Peyer's patch (tissue), 4 donors: ENCODE data around the gene CDH9. TPM values are rescaled to one million over a fixed set of nuclear protein-coding genes. Genes with fewer than 3 reads are reported as not detected.

Source experiments
- DNase-seq, 3 donors: peaks; one replicate each; pipeline ENCODE4 v3.0.0-alpha.2; 2017 to 2019
- H3K27ac ChIP-seq, 4 donors: fragments of 200-600 bp; sonication (generic); one replicate each; pipeline ENCODE4 v1.5.1; 2016 to 2019
- H3K27me3 ChIP-seq, 2 donors: fragments of 200-600 bp; sonication (generic); one replicate each; pipeline ENCODE4 v1.5.1; 2019
- H3K36me3 ChIP-seq, 3 donors: fragments of 200-600 bp; sonication (generic); one replicate each; pipeline ENCODE4 v1.5.1; 2016 to 2019
- H3K4me1 ChIP-seq, 4 donors: fragments of 200-600 bp; sonication (generic); one replicate each; pipeline ENCODE4 v1.5.1; 2016 to 2019
- H3K4me3 ChIP-seq, 4 donors: fragments of 200-600 bp; sonication (generic); 1 replicate in 3 of 4; 2 replicates in 1 of 4; pipeline ENCODE4 v1.5.1; 2016 to 2019; ENCODE audit warnings: mild to moderate bottlenecking in 1 of 4
- H3K9me3 ChIP-seq, 4 donors: fragments of 200-600 bp; sonication (generic); one replicate each; pipeline ENCODE4 v1.5.1; 2016 to 2019; ENCODE audit warnings: mild to moderate bottlenecking in 1 of 4
- POLR2A ChIP-seq, 2 donors: fragments of 450-650 bp; IDR thresholded peaks; one replicate each; pipeline ENCODE4 v1.5.1; 2017; ENCODE audit warnings: antibody characterized with exemption in 2 of 2, mild to moderate bottlenecking in 2 of 2, moderate library complexity in 2 of 2
- total RNA-seq, 4 donors: library from RNA; depleted of rRNA; stranded (reverse); fragments of >200 nt; gene quantifications; one replicate each; pipeline ENCODE4 v1.1.0, GENCODE V29; 2016
- TF ChIP-seq, protein P1 (sequence below), 6 experiments: fragments of 450-650 bp in 4 of 6; fragments of 200-600 bp in 2 of 6; sonication (generic) in 1 of 6; IDR thresholded peaks; one replicate each; pipeline ENCODE4 v1.5.1; 2017 to 2019; ENCODE audit warnings: antibody characterized with exemption in 6 of 6, mild to moderate bottlenecking in 3 of 6, moderate library complexity in 1 of 6

The CDH9 gene
- total RNA-seq, 4 donors from 2014 or later, result not detected

DNA sequence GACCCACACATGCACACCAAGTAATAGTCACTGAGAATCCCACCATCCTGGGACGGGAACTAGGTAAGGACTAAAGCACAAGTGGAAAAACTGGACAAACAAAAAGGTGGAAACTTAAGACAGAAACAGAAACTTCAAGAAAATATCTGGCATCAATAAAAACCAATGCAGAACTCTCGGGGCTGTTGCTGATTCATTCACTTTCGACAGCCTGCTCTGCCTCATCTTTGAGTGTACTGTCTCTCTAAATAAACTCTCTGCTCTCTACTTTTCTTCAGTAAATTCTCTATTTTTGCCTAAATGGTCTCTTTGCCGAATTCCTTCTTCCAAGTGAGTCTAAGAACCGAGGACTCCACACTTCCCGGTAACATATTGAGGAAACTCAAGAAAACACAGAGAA, 116.9 kb downstream of the CDH9 start:
- Histone ChIP-seq H3K36me3 (no peaks in the 10 kb centered on the region), H3K4me3 (no peak overlapping the region)

DNA sequence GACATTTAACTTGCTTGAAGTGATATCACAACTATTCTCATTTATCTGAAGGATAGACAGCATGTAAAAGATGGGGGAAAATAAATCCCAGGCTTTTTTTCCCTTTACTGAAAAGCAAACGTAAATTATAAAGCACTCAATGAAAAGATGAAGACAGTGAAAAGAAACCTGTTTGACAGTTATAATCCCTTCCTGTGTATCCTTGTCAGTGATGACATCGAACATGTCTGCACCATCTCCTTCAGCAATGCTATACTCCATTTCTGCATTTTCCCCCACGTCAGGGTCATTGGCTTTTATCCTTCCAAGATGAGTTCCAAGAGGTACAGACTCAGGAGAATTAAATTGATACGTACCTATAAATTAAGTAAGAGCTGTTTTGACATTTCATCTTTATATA, 134.9 kb downstream of the CDH9 start:
- no peak overlapping the region for H3K27ac ChIP-seq
- H3K27me3 ChIP-seq, result no peaks in the 10 kb centered on the region
- DNase-seq, result no peak
- H3K36me3 ChIP-seq, result no peaks in the 10 kb centered on the region
- TF ChIP-seq, protein P1, sequence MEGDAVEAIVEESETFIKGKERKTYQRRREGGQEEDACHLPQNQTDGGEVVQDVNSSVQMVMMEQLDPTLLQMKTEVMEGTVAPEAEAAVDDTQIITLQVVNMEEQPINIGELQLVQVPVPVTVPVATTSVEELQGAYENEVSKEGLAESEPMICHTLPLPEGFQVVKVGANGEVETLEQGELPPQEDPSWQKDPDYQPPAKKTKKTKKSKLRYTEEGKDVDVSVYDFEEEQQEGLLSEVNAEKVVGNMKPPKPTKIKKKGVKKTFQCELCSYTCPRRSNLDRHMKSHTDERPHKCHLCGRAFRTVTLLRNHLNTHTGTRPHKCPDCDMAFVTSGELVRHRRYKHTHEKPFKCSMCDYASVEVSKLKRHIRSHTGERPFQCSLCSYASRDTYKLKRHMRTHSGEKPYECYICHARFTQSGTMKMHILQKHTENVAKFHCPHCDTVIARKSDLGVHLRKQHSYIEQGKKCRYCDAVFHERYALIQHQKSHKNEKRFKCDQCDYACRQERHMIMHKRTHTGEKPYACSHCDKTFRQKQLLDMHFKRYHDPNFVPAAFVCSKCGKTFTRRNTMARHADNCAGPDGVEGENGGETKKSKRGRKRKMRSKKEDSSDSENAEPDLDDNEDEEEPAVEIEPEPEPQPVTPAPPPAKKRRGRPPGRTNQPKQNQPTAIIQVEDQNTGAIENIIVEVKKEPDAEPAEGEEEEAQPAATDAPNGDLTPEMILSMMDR (IDR thresholded peaks at IDR 0.05), result no peak
- no peak for TF ChIP-seq POLR2A (IDR thresholded peaks at IDR 0.05)
- H3K4me1 ChIP-seq, result no peaks in the 10 kb centered on the region
- no peak overlapping the region for H3K4me3 ChIP-seq
- H3K9me3 ChIP-seq, result no peaks in the 10 kb centered on the region

More for the DNA sequence above, 116.9 kb downstream of the CDH9 start:
- Histone ChIP-seq H3K9me3 (peaks cover 0 to 16% (median 0%) of the 10 kb centered on the region in 4 donors), H3K27ac (no peak overlapping the region), H3K27me3 (no peaks in the 10 kb centered on the region), H3K4me1 (no peaks in the 10 kb centered on the region)
- DNase-seq, result no peak
- TF ChIP-seq, protein P1 (IDR thresholded peaks at IDR 0.05), result no peak
- TF ChIP-seq POLR2A (IDR thresholded peaks at IDR 0.05), result no peak

DNA sequence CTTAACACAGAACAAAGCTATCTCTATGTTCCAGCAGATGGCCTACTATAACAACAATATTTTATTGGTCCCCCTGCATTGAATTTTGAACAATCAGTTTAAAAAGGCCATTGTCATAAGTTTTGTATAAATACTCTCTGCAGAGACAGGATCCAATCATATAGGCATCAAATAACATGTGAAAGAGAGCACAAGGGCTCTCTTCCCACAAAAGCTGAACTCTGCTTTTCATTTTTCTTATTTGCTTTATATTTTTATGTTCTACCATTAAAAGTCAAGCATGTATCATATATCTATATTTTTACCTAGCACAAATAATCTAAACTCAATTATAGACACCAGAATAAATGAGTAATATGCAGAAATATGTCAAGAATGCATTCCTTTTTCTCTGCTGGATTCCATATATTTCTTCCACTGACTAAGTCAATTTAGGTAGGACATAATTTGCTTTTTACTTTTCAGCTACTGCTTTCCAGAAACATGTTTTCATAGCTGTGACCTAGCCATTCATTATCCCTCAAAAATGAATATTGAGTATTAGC, 143.6 kb downstream of the CDH9 start:
- H3K27ac ChIP-seq, result no peak overlapping the region
- DNase-seq, result no peak
- H3K4me1 ChIP-seq, result no peaks in the 10 kb centered on the region
- TF ChIP-seq POLR2A (IDR thresholded peaks at IDR 0.05), result no peak
- TF ChIP-seq, protein P1 (IDR thresholded peaks at IDR 0.05), result no peak
- H3K27me3 ChIP-seq, result no peaks in the 10 kb centered on the region
- H3K4me3 ChIP-seq, result no peak overlapping the region
- peaks cover 0 to 3% (median 0%) of the 10 kb centered on the region in 4 donors for H3K9me3 ChIP-seq
- H3K36me3 ChIP-seq, result no peaks in the 10 kb centered on the region

DNA sequence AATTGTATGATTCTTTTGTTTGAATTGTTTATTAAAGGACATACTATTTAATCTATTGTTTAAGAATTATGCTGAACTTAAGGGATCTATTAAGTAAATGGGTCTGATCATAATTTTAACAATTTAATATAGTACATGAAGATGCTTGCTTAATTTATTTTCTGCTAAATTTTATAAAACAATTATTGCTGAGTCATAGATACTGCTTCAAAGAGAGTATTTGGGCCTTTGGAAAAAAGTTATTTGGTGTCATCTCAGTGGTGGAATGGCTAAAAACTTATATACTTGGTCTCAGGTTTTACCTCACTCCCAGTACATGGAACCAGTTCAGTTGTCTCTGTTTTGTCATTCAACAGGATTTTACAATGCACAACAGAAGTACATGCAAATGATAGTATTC, 145.3 kb downstream of the CDH9 start:
- Histone ChIP-seq H3K36me3 (no peaks in the 10 kb centered on the region), H3K4me3 (no peak overlapping the region), H3K27ac (no peak overlapping the region), H3K27me3 (no peaks in the 10 kb centered on the region), H3K9me3 (peaks cover 0 to 3% (median 0%) of the 10 kb centered on the region in 4 donors), H3K4me1 (no peaks in the 10 kb centered on the region)
- TF ChIP-seq, protein P1 (IDR thresholded peaks at IDR 0.05), result no peak
- TF ChIP-seq POLR2A (IDR thresholded peaks at IDR 0.05), result no peak
- no peak for DNase-seq

DNA sequence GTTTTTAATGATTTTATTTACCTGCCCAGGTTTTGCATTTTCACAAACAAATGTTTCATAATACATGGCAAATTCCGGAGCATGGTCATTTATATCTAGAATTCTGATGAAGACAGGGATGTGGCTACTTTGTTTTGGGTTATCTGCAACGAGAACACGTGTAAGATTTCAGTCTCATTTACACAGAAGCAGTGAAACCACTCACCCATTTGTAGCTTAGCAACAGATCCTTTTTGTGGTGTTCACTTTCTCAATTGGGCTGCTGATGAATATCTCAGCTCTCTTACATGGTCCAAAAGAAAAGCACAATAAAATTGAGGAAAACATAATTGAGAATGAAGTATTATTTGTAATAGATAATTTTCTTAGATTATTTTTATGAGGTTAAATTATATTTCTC, 148.6 kb downstream of the CDH9 start:
- DNase-seq, result no peak

More for the DNA sequence above, 148.6 kb downstream of the CDH9 start:
- no peak overlapping the region for H3K4me3 ChIP-seq
- H3K9me3 ChIP-seq, result peaks cover 0 to 3% (median 0%) of the 10 kb centered on the region in 4 donors
- TF ChIP-seq, protein P1 (IDR thresholded peaks at IDR 0.05), result no peak
- no peak for TF ChIP-seq POLR2A (IDR thresholded peaks at IDR 0.05)
- no peaks in the 10 kb centered on the region for H3K36me3 ChIP-seq
- no peaks in the 10 kb centered on the region for H3K4me1 ChIP-seq
- no peaks in the 10 kb centered on the region for H3K27me3 ChIP-seq
- no peak overlapping the region for H3K27ac ChIP-seq
